GM21528 (cell line): ENCODE measurements around the gene ATF6B.

ENCODE experiments used
- ATAC-seq: cut with Tn5 transposase; IDR thresholded peaks from one replicate; pipeline ENCODE4 v1.9.1; 2021; ENCODE audit warnings: mild to moderate bottlenecking, moderate library complexity; ENCODE audit not compliant: unreplicated experiment, low FRiP score

Gene ATF6B

GRCh38 chr6:32133786-32134185 is 5.7 kb upstream of the ATF6B start:
- no peak for ATAC-seq

- ATAC-seq: no peak
Measured at GRCh38 chr6:32132110-32132509, 4.1 kb upstream of the ATF6B start.

DNA sequence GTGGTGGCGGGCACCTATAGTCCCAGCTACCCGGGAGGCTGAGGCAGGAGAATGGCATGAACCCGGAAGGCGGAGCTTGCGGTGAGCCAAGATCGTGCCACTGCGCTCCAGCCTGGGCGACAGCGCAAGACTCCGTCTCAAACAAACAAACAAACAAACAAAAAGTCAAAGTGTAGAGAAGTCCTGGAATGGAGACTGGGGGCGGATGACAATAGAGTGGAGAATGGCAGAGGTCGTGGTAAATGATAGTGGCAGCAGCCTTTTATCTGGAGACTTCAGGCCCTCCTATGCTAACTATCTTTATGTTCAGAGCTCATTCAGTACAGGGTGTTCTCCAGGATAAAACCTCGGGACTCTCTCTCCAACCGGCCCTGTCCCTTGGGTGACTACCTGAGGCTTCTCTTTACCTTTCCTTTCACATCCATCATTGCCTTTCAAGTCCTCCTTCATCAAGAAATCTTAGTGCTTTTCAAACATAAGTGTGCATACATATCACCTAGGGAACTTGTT is 3.4 kb upstream of the ATF6B start:
- ATAC-seq: no peak

GRCh38 chr6:32129297-32130088 is 1.4 kb upstream of the ATF6B start:
- peak; percentile 7 for ATAC-seq

DNA sequence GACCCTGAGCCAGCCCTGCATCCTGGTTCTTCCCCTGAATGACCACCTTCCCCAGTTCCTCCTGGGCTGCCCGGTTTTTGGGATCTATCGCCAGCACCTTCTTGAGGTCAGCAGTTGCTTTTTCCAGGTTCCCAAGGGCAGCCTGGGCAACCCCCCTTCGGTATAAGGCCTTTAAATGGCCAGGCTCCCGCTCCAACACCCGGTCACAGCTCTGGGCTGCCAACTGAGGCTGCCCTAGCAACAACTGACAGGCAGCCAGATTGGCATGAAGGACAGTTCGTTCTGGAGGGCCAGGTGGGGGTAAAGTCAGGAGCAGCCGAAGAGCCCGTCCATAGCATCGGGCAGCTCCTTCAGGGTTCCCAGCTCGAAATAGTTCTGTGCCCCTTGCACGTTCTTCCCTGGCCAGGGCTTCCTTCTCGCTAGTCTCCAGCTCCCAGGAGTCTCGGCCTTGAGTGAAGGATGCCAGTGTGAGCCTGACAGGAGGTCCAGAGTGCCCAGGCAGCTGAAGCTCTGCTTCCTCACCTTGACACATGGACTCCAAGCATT is 778 bp upstream of the ATF6B start:
- no peak for ATAC-seq

GRCh38 chr6:32127409-32127716 is 683 bp downstream of the ATF6B start:
- ATAC-seq: no peak

DNA sequence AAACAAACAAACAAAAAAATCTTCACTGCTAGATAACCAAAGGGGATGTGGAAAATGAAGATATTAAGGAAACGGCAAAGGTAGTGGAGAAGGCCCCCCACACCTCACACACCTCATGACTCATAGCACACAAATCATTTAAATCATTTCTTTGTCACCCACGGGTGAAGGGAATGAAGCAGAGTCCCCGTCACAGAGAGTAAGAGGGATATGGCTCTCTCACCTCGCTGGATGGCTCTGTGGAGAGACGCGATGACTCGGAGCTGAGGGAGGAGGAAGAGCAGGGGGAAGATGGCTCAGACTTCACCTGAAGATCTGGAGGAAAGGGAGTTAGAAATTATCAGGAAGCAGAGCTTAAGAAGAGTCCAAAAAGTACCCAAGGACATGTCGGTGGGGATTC is 1.2 kb downstream of the ATF6B start:
- ATAC-seq: no peak

GRCh38 chr6:32123681-32124080 is 4.4 kb downstream of the ATF6B start:
- no peak for ATAC-seq

GRCh38 chr6:32120573-32121059 is 7.4 kb downstream of the ATF6B start:
- ATAC-seq: no peak

DNA sequence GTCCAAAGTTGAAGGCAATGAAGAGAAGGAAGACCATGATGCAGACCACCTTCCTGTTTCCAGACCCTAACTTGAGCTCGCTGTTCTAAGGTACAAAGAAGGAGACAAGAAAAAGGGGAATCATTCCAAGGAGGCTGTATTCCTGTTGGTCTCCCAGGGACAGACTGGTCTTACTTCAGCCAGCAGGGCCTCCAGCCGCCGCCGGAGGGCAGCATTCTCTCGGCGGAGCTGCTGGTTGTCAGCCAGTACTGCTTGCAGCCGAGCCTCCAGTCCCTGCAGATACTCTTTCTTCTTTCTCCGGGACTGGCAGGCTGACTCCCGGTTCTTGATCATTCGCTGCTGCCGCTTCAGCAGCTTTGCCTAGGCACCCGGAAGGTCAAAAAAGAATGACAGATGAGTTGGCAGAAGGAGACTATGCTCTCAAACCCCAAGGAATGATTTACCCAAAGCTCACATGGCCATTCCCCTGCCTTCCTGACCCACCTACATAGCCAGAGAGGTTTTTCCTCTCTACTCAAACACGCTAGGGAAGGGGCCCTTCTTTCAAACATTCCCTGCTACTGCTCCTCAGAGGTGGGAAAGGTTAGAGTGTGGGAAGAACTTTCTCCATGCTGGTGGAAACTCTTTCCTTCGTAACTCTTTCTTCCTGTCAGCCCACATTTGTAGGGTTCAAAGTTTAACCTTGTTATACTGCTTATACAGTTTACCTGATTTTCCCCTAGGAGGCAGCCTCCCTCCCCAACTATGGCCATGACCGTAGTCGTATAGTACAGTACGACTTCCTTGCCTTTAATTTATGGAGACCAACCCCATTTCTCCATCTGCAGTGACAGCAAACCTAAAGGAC is 9.0 kb downstream of the ATF6B start:
- ATAC-seq: no peak

GRCh38 chr6:32117461-32117860 is 10.6 kb downstream of the ATF6B start:
- ATAC-seq: no peak

DNA sequence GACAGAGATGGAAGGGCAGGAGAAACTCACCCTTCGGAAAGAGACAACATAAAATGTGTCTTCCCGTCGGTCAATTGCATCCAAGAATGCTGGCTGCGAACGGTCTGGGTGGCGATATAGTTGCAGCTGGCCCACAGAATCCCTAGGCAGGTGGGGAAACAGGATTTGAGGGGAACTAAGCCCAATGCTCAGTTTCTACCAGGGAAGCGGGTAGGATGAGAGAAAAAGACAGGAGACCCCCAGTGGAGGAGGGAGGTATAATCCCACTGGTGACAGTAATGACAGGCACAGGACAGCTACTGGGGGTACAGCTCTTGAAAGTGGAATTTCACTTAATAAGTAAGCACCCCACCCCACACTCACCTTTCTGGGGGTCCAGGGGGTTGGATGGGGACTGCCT is 11.4 kb downstream of the ATF6B start:
- no peak for ATAC-seq

- ATAC-seq: no peak
Measured at GRCh38 chr6:32115623-32116022, 12.4 kb downstream of the ATF6B start.

DNA sequence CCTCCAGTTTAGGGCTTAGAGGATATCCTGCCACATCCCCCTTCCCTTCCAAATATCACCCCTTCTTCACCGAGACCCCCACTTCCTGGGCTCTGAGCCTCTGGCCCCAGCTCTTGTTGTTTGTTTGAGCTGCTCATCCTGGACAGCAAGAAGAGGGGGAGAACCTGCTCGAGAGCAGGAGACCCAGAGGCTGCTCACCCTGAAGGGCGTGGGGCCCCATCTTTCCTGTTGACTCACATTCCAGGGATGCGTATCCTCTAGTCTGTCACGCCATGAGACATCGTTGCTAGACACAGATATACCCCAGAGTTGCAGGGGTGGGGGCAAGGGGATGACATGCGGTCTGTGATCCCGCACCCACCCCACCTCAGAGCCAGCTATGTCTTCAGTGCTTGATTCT is 13.2 kb downstream of the ATF6B start:
- ATAC-seq: no peak

DNA sequence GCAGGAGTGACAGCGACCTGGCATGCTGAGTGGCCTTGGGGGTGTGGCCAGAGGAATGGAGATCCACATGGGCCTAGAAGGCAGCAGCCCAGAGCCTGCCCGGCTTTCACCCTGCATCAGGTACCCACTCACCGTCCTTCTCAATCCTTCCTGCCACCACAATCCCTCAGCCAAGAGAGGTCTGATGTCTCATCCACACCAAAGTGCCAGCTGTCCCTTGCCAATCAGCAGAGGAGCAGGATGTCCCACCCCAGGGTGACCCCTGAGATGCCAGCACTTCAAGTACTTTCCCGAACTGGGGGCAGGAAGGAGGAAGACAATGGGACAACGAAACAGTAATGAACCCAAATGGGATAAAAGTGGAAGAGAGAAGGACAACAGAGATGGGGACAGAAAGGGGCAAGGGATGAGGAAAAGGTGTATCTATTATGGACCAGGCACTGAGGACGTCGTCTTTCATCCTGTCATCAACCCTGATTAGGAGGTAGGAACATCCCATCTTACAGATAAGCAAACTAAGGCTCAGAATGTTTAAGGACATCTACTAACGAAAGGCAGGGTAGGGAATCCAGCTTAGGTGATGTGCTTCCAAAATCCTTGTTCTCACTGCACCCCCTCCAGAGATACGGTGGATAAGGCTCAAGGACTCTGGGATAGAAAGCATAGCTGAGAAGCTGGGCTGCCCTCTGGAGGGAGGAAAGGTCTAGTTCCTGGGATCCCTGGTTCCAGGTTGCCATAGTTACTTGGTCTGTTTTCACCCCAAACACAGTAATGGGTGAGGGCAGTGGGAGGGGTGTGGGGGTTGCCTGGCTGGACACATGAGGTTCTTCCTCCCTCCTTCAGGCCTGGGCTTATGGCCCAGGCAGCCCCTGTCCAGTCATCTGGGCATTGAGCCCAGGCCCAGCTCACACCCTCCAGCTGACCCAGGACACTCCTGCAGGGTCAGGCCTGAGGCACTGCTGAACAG is 14.4 kb downstream of the ATF6B start:
- no peak for ATAC-seq

DNA sequence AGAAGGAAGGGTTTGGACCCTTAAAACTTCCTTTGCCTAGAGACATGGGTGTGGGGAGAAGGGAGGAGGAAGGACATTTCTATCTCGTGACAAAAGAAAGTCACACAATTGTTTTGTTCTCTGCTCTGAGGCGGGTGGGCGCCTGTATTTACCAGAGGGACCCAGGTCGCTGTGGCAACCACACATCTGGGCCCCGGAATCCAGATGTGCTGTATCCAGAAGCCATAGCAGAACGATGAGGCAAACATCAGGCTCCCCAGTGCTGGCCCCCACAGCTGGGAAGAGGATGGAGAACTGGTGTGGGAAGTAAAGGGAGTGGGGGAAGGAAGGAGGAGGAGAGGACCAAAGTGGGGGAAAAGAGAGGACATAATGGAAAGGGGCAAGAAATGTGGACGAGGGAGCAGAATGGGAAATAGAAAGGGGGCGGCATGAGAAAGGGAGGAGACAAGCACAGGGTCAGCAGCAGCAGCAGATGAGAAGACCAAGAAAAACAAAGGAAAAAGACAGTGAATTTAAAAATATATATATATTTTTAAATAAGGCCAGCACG is 15.5 kb downstream of the ATF6B start:
- no peak for ATAC-seq

DNA sequence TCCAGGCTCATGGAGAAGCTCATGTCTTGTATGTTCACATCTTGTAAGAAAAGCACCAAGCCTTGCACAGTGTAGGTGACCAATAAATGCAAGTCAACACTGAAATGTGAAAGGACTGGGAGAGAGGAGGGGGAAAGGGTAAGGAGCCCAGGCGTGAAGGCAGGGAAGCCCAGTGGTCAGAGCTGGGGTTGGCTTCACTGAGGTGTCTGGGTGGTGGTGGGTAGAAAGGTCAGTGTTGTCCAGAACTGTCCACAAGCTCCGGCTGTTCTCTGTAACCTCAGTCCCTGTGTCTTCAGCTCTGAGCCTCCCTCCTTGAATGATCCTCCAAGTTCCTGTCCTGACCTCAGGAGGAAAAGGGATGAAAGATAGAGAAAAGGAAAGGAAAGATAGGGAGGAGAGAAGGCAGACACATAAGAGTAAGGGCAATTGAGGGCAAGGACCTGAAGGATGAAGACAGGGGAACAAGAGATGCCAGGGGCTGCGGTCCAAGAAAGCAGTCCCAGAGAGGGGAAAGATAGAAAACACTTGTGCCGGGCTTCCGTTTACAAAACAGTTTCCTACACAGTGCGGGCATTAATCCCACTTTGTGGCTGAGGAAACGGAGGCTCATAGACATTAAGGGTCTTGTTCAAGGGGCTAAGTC is 16.5 kb downstream of the ATF6B start:
- ATAC-seq: no peak

GRCh38 chr6:32110632-32111031 is 17.4 kb downstream of the ATF6B start:
- ATAC-seq: no peak

DNA sequence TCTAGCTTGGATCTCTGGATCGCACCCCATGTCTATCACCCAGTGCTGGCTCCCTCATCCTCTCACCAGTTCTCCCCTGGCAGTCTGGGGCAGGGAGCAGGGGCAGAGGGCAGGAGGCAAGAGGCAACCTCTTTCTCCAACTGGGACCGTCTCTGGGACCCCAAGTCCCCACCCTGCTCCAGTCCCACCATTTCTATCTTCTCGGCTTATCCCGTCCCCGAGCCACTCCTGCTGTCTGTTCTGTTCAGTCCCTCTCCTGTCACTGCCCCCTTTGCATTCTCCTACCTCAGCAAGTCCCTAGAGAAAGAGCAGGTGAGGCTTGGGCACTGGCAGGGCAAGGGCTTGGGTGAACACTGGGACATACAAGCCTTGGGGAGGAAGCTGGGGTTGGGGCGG is 18.3 kb downstream of the ATF6B start:
- no peak for ATAC-seq
